CD4-positive, alpha-beta T cell treated with Interleukin-21 for 1 hour (primary cell): ENCODE measurements around the gene PIAS1.
A peak's percentile ranks its signal among the peaks of the same experiment; 100 is the strongest.
"Not testable (repeated sequence)": the region's sequence is repeated elsewhere in the genome, so short reads cannot be mapped to it uniquely, and the experiment has no call there.

Experiments used
- DNase-seq: peaks from one replicate; pipeline ENCODE4 v3.0.0-alpha.2; 2020

The PIAS1 gene

GRCh38 chr15:68221530-68222431, 167.7 kb downstream of the PIAS1 start:
- not testable (repeated sequence) for DNase-seq

GRCh38 chr15:68222432-68222743, 168.3 kb downstream of the PIAS1 start:
- DNase-seq, result not testable (repeated sequence)

GRCh38 chr15:68223171-68223570, 169.1 kb downstream of the PIAS1 start:
- DNase-seq, result no peak

GRCh38 chr15:68224108-68224507, 170.0 kb downstream of the PIAS1 start:
- DNase-seq, result no peak

- DNase-seq, result no peak
These were observed 170.6 kb downstream of the PIAS1 start for GRCh38 chr15:68224546-68225250.

GRCh38 chr15:68225442-68225841, 171.3 kb downstream of the PIAS1 start:
- DNase-seq, result not testable (repeated sequence)

- DNase-seq, result no peak
These were observed 173.6 kb downstream of the PIAS1 start for GRCh38 chr15:68227643-68228142.

GRCh38 chr15:68228143-68228970, 174.2 kb downstream of the PIAS1 start:
- DNase-seq, result no peak

- DNase-seq, result no peak
These were observed 174.9 kb downstream of the PIAS1 start for GRCh38 chr15:68228971-68229385.

GRCh38 chr15:68229386-68230156, 175.5 kb downstream of the PIAS1 start, which contains the start of gene CLN6:
CLN6 (minus strand) TSS chr15:68229728; CDS start chr15:68229584, 144 bp downstream.
- DNase-seq, result peak; percentile 80

GRCh38 chr15:68230157-68231100, 176.3 kb downstream of the PIAS1 start:
- no peak for DNase-seq

- DNase-seq, result no peak
These were observed 177.1 kb downstream of the PIAS1 start for GRCh38 chr15:68231102-68231818.

- no peak for DNase-seq
These were observed 178.3 kb downstream of the PIAS1 start for GRCh38 chr15:68232449-68232848.

GRCh38 chr15:68232937-68233336, 178.8 kb downstream of the PIAS1 start:
- no peak for DNase-seq

GRCh38 chr15:68234060-68234459, 179.9 kb downstream of the PIAS1 start:
- no peak for DNase-seq

- not testable (repeated sequence) for DNase-seq
These were observed 180.4 kb downstream of the PIAS1 start for GRCh38 chr15:68234520-68234919.

GRCh38 chr15:68235022-68235421, 180.9 kb downstream of the PIAS1 start:
- DNase-seq, result no peak

GRCh38 chr15:68239025-68239424, 184.9 kb downstream of the PIAS1 start:
- DNase-seq, result no peak

GRCh38 chr15:68241088-68241935, 187.2 kb downstream of the PIAS1 start:
- DNase-seq, result no peak
